CD4-positive, alpha-beta memory T cell (primary cell): ENCODE results near the gene NEDD9. TPM values are rescaled to one million over a fixed set of nuclear protein-coding genes. Genes with fewer than 3 reads are reported as not detected.

Experiments used
- CTCF ChIA-PET: fragments of 350-600 bp; sonication (Branson Sonifier 250); formaldehyde crosslinking; loops from one replicate; lab custom pipeline; 2021; ENCODE audit warnings: inconsistent platforms; ENCODE audit not compliant: partially characterized antibody; lab: Charles Lee
- POLR2A ChIA-PET: fragments of 350-600 bp; sonication (Branson Sonifier 250); formaldehyde crosslinking; loops from one replicate; lab custom pipeline; 2021; ENCODE audit not compliant: partially characterized antibody; lab: Charles Lee
- DNase-seq, 5 donors: peaks; one replicate each; pipeline versions ENCODE4 v3.0.0 to v3.0.0-alpha.2; 2020 to 2022; ENCODE audit warnings: mixed read lengths in 1 of 5
- H3K27ac ChIP-seq: one replicate; pipeline ENCODE4 v1.7.0; 2013; ENCODE audit warnings: low read depth, low read length
- H3K27me3 ChIP-seq: 2 replicates; pipeline ENCODE4 v1.7.0; 2013; ENCODE audit warnings: mild to moderate bottlenecking, low read length, moderate library complexity; ENCODE audit not compliant: insufficient read depth
- H3K36me3 ChIP-seq: 2 replicates; pipeline ENCODE4 v1.7.0; 2013; ENCODE audit warnings: mild to moderate bottlenecking, low read length, moderate library complexity; ENCODE audit not compliant: insufficient read depth
- H3K4me1 ChIP-seq: 2 replicates; pipeline ENCODE4 v1.7.0; 2013; ENCODE audit warnings: mild to moderate bottlenecking, low read length, moderate library complexity; ENCODE audit not compliant: insufficient read depth
- H3K4me3 ChIP-seq, 2 donors: one replicate each; pipeline ENCODE4 v1.7.0; 2013; ENCODE audit warnings: low read length in 2 of 2, mild to moderate bottlenecking in 1 of 2
- H3K9me3 ChIP-seq, 2 donors: one replicate each; pipeline ENCODE4 v1.7.0; 2013; ENCODE audit warnings: low read length in 2 of 2, control low read depth in 1 of 2; ENCODE audit not compliant: control insufficient read depth in 1 of 2
- H3K27ac Mint-ChIP-seq, 7 donors: one replicate each; pipeline ENCODE4 v1.8.0; 2020 to 2021; ENCODE audit warnings: mixed read lengths in 7 of 7, mild to moderate bottlenecking in 6 of 7, inconsistent platforms in 3 of 7, moderate library complexity in 3 of 7
- H3K27me3 Mint-ChIP-seq, 2 donors: one replicate each; pipeline ENCODE4 v1.8.0; 2020 to 2021; ENCODE audit warnings: mixed read lengths in 2 of 2
- H3K36me3 Mint-ChIP-seq, 2 donors: one replicate each; pipeline ENCODE4 v1.8.0; 2020 to 2021; ENCODE audit warnings: mixed read lengths in 2 of 2, inconsistent platforms in 1 of 2, mild to moderate bottlenecking in 1 of 2
- H3K4me1 Mint-ChIP-seq, 4 donors: one replicate each; pipeline ENCODE4 v1.8.0; 2020 to 2021; ENCODE audit warnings: mixed read lengths in 4 of 4, mild to moderate bottlenecking in 1 of 4
- H3K4me3 Mint-ChIP-seq, 8 donors: one replicate each; pipeline ENCODE4 v1.8.0; 2020 to 2021; ENCODE audit warnings: mixed read lengths in 8 of 8, mild to moderate bottlenecking in 7 of 8, moderate library complexity in 6 of 8, inconsistent platforms in 3 of 8
- H3K9me3 Mint-ChIP-seq, 8 donors: one replicate each; pipeline ENCODE4 v1.8.0; 2020 to 2021; ENCODE audit warnings: mixed read lengths in 8 of 8, mild to moderate bottlenecking in 5 of 8, inconsistent platforms in 3 of 8, moderate library complexity in 1 of 8
- intact Hi-C: fragments of 100-400 bp; cut with micrococcal nuclease; formaldehyde crosslinking; loops from one replicate; pipeline ENCODE4 v1.15.1; 2023
- polyA plus RNA-seq, 2 donors: library from polyadenylated mRNA; unstranded; fragments of 300-500 nt; fragmentation: Illumina TruSeq; gene quantifications; one replicate each; pipeline ENCODE4 v1.2.3, GENCODE V29; 2021
- total RNA-seq, 2 experiments: library from RNA; stranded (reverse); gene quantifications; one replicate each; pipeline ENCODE4 v1.2.3, GENCODE V29; 2021

NEDD9 gene
- total and polyA plus RNA-seq, 4 experiments from 2014 or later = 17.2 to 47.4 (median 40.6) TPM

GRCh38 chr6:11140056-11140455 is 92.4 kb downstream of the NEDD9 start:
- Mint-ChIP-seq H3K36me3 (peaks cover 10 to 11% of the 10 kb centered on the region in 2 donors), H3K9me3 (no peaks in the 10 kb centered on the region), H3K4me3 (no peak overlapping the region), H3K4me1 (peaks cover 0 to 4% (median 0%) of the 10 kb centered on the region in 4 donors), H3K27ac (no peak overlapping the region), H3K27me3 (no peaks in the 10 kb centered on the region)
- ChIA-PET CTCF (no interaction called here), POLR2A (no interaction called here)
- intact Hi-C loops = no loop called here
- Histone ChIP-seq H3K4me3 (no peak overlapping the region), H3K4me1 (no peaks in the 10 kb centered on the region), H3K9me3 (no peaks in the 10 kb centered on the region), H3K36me3 (peaks cover 4% of the 10 kb centered on the region), H3K27me3 (no peaks in the 10 kb centered on the region), H3K27ac (no peak overlapping the region)
- no peak for DNase-seq

- Histone ChIP-seq H3K27ac (no peak overlapping the region), H3K4me1 (no peaks in the 10 kb centered on the region), H3K9me3 (no peaks in the 10 kb centered on the region), H3K27me3 (no peaks in the 10 kb centered on the region), H3K36me3 (peaks cover 4% of the 10 kb centered on the region), H3K4me3 (no peak overlapping the region)
- ChIA-PET CTCF (interaction anchor here (1.4 kb wide), 1 partner anchor 357 kb away, joined by 6 read pairs; no protein-coding TSS in a partner anchor), POLR2A (no interaction called here)
- intact Hi-C loops = no loop called here
- Mint-ChIP-seq H3K4me1 (peaks cover 0 to under 1% (median 0%) of the 10 kb centered on the region in 4 donors), H3K27ac (no peak overlapping the region), H3K27me3 (no peaks in the 10 kb centered on the region), H3K36me3 (peaks cover 16 to 18% of the 10 kb centered on the region in 2 donors), H3K9me3 (no peaks in the 10 kb centered on the region), H3K4me3 (no peak overlapping the region)
- no peak for DNase-seq
Measured at GRCh38 chr6:11139051-11139960, 93.2 kb downstream of the NEDD9 start.

- Histone ChIP-seq H3K27ac (no peak overlapping the region), H3K27me3 (no peaks in the 10 kb centered on the region), H3K9me3 (no peaks in the 10 kb centered on the region), H3K36me3 (peaks cover 4% of the 10 kb centered on the region), H3K4me3 (no peak overlapping the region), H3K4me1 (no peaks in the 10 kb centered on the region)
- DNase-seq = no peak
- Mint-ChIP-seq H3K27ac (no peak overlapping the region), H3K27me3 (no peaks in the 10 kb centered on the region), H3K4me3 (no peak overlapping the region), H3K9me3 (no peaks in the 10 kb centered on the region), H3K4me1 (no peaks in the 10 kb centered on the region), H3K36me3 (peaks cover 18 to 20% of the 10 kb centered on the region in 2 donors)
- ChIA-PET CTCF (interaction anchor here (2.8 kb wide), 1 partner anchor 359 kb away, joined by 22 read pairs; no protein-coding TSS in a partner anchor), POLR2A (interaction anchor here (0.6 kb wide), 1 partner anchor 245 kb away, joined by 3 read pairs; no protein-coding TSS in a partner anchor)
- intact Hi-C loops = no loop called here
Measured at GRCh38 chr6:11136809-11137208, 95.7 kb downstream of the NEDD9 start.

Other genes starting within 250 kb of the NEDD9 start
- gene ELOVL2, start 188.4 kb downstream of the NEDD9 start, total RNA-seq = not detected
- not detected for gene ELOVL2, start 188.4 kb downstream of the NEDD9 start, polyA plus RNA-seq
- gene SMIM13, start 138.8 kb downstream of the NEDD9 start, total RNA-seq = 1 to 10 TPM; 5.4 to 6.1 TPM
- 1 to 10 TPM; 2.1 to 5.2 TPM for gene SMIM13, start 138.8 kb downstream of the NEDD9 start, polyA plus RNA-seq
- not detected for gene ERVFRD-1, start 120.9 kb downstream of the NEDD9 start, total RNA-seq
- under 1 TPM; 0.05 to 0.29 TPM for gene ERVFRD-1, start 120.9 kb downstream of the NEDD9 start, polyA plus RNA-seq